HL-60 (cell line): Measurements from ENCODE around the gene HSD11B2.

Experiments
- DNase-seq, 2 experiments: peaks; one replicate each; pipeline ENCODE4 v3.0.0-alpha.2; 2010 to 2020; ENCODE audit warnings: low read depth in 1 of 2, low spot score in 1 of 2
- H3K27ac ChIP-seq: fragments of 250-450 bp; sonication (Bioruptor Pico); replicated peaks from 2 replicates; pipeline ENCODE4 v1.5.1; 2020; ENCODE audit warnings: mild to moderate bottlenecking, moderate library complexity
- H3K27me3 ChIP-seq: fragments of 250-450 bp; sonication (Bioruptor Pico); 2 replicates; pipeline ENCODE4 v1.5.1; 2021; ENCODE audit warnings: mild to moderate bottlenecking, moderate library complexity; ENCODE audit not compliant: insufficient read depth, poor library complexity, severe bottlenecking
- H3K4me3 ChIP-seq: replicated peaks from 2 replicates; pipeline ENCODE4 v1.5.1; 2011; ENCODE audit warnings: mild to moderate bottlenecking, control low read depth, low read length; ENCODE audit not compliant: insufficient read depth
- GABPA ChIP-seq: IDR thresholded peaks from 2 replicates; pipeline ENCODE4 v1.6.1; 2012; ENCODE audit warnings: low read depth
- POLR2AphosphoS5 ChIP-seq: IDR thresholded peaks from 2 replicates; pipeline ENCODE4 v1.6.1; 2012; ENCODE audit warnings: low read depth
- SPI1 ChIP-seq: IDR thresholded peaks from 2 replicates; pipeline ENCODE4 v1.6.1; 2012; ENCODE audit warnings: low read depth, mild to moderate bottlenecking, borderline replicate concordance
- TF ChIP-seq, protein P1 (sequence below): IDR thresholded peaks from 2 replicates; pipeline ENCODE4 v1.6.1; 2012; ENCODE audit warnings: low read depth; ENCODE audit not compliant: insufficient replicate concordance
- TF ChIP-seq, protein P2 (sequence below): IDR thresholded peaks from one replicate; pipeline ENCODE4 v1.5.1; 2011; ENCODE audit warnings: low read length, control low read depth, inconsistent platforms; ENCODE audit not compliant: insufficient read depth

Gene HSD11B2

DNA sequence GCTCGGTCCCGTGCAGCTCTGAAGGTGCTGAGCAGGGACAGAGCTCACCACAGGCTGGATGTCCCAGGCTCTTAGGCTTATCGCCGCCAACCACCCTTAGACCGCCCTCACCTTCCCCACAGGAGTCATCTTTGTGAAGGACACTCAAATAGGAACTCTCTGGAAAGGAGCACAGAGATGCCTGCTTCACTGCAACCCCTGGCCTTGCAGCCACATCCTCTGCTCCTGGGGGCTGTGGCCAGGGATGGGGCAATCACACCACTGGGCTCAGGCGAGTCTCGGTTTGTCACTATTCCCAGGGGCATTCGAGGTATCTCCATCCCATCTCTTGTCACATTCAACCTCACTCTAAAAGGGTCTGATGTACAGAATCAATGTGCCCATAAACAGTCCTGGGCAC is 25.6 kb upstream of the HSD11B2 start:
- H3K27me3 ChIP-seq, result no peaks in the 10 kb centered on the region
- DNase-seq, result no peak
- H3K4me3 ChIP-seq, result no peak overlapping the region
- no peak for TF ChIP-seq SPI1
- TF ChIP-seq, protein P1, sequence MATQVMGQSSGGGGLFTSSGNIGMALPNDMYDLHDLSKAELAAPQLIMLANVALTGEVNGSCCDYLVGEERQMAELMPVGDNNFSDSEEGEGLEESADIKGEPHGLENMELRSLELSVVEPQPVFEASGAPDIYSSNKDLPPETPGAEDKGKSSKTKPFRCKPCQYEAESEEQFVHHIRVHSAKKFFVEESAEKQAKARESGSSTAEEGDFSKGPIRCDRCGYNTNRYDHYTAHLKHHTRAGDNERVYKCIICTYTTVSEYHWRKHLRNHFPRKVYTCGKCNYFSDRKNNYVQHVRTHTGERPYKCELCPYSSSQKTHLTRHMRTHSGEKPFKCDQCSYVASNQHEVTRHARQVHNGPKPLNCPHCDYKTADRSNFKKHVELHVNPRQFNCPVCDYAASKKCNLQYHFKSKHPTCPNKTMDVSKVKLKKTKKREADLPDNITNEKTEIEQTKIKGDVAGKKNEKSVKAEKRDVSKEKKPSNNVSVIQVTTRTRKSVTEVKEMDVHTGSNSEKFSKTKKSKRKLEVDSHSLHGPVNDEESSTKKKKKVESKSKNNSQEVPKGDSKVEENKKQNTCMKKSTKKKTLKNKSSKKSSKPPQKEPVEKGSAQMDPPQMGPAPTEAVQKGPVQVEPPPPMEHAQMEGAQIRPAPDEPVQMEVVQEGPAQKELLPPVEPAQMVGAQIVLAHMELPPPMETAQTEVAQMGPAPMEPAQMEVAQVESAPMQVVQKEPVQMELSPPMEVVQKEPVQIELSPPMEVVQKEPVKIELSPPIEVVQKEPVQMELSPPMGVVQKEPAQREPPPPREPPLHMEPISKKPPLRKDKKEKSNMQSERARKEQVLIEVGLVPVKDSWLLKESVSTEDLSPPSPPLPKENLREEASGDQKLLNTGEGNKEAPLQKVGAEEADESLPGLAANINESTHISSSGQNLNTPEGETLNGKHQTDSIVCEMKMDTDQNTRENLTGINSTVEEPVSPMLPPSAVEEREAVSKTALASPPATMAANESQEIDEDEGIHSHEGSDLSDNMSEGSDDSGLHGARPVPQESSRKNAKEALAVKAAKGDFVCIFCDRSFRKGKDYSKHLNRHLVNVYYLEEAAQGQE, result no peak
- TF ChIP-seq POLR2AphosphoS5, result no peak
- TF ChIP-seq, protein P2, sequence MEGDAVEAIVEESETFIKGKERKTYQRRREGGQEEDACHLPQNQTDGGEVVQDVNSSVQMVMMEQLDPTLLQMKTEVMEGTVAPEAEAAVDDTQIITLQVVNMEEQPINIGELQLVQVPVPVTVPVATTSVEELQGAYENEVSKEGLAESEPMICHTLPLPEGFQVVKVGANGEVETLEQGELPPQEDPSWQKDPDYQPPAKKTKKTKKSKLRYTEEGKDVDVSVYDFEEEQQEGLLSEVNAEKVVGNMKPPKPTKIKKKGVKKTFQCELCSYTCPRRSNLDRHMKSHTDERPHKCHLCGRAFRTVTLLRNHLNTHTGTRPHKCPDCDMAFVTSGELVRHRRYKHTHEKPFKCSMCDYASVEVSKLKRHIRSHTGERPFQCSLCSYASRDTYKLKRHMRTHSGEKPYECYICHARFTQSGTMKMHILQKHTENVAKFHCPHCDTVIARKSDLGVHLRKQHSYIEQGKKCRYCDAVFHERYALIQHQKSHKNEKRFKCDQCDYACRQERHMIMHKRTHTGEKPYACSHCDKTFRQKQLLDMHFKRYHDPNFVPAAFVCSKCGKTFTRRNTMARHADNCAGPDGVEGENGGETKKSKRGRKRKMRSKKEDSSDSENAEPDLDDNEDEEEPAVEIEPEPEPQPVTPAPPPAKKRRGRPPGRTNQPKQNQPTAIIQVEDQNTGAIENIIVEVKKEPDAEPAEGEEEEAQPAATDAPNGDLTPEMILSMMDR, result no peak
- TF ChIP-seq GABPA, result no peak
- no peak overlapping the region for H3K27ac ChIP-seq

- H3K4me3 ChIP-seq, result no peak overlapping the region
- H3K27me3 ChIP-seq, result no peaks in the 10 kb centered on the region
- H3K27ac ChIP-seq, result no peak overlapping the region
- no peak for TF ChIP-seq POLR2AphosphoS5
- TF ChIP-seq, protein P1, result no peak
- no peak for TF ChIP-seq SPI1
- TF ChIP-seq, protein P2, result no peak
- TF ChIP-seq GABPA, result no peak
- no peak for DNase-seq
Observed at GRCh38 chr16:67406111-67406971, 24.6 kb upstream of the HSD11B2 start.

- no peaks in the 10 kb centered on the region for H3K27me3 ChIP-seq
- no peak for DNase-seq
- TF ChIP-seq SPI1 (no peak), POLR2AphosphoS5 (no peak), GABPA (no peak)
- TF ChIP-seq, protein P1, result no peak
- TF ChIP-seq, protein P2, result no peak
- no peak overlapping the region for H3K27ac ChIP-seq
- no peak overlapping the region for H3K4me3 ChIP-seq
Observed at GRCh38 chr16:67407176-67407787, 23.6 kb upstream of the HSD11B2 start.
